ENCODE measurements around the gene TAS1R1. TPM values are rescaled to one million over a fixed set of nuclear protein-coding genes. Genes with fewer than 3 reads are reported as not detected.

Gene TAS1R1
- total and polyA plus RNA-seq, 9 of the 15 experiments (the other 6 are each of a cell fraction or from before 2014, with no cell fraction given) = 0.06 TPM; not detected in 8

GRCh38 chr1:6602669-6603237, 47.6 kb downstream of the TAS1R1 start, which contains the start of gene KLHL21 (continued):
- TF ChIP-seq NR4A1 (CRISPR knock-in tag; IDR thresholded peaks at IDR 0.05) (no peak; the same call in 1 of the 2 replicates), NR4A1 (tag; IDR thresholded peaks at IDR 0.05) (no peak; the same call in 1 of the 2 replicates), E2F6 (IDR thresholded peaks at IDR 0.05; ENCODE audit: borderline replicate concordance in 1 of 2, extremely low read depth in 1 of 2, insufficient read depth in 1 of 2, insufficient read length in 1 of 2, low read depth in 1 of 2, low read length in 1 of 2, poor library complexity in 1 of 2, severe bottlenecking in 1 of 2) (peak in 1 of 2 experiments; percentile 73), KAT7 (CRISPR knock-in tag; IDR thresholded peaks at IDR 0.05; ENCODE audit: borderline replicate concordance) (peak; percentile 94; the same call in 1 of the 2 replicates), FOXP4 (CRISPR knock-in tag; IDR thresholded peaks at IDR 0.05; ENCODE audit: borderline replicate concordance) (0 out of 2 replicates have a peak, but pooled peaks have one; percentile 14), BCLAF1 (IDR thresholded peaks at IDR 0.05; ENCODE audit: borderline replicate concordance in 1 of 2, control insufficient read depth in 1 of 2, low read depth in 2 of 2, low read length in 1 of 2) (0 out of 4 replicates have a peak, but pooled peaks of 1 of the 2 experiments have one; percentile 62), YY1 (IDR thresholded peaks at IDR 0.05; ENCODE audit: borderline replicate concordance in 1 of 3, control insufficient read depth in 1 of 3, extremely low read depth in 1 of 3, insufficient read depth in 3 of 3, insufficient read length in 1 of 3, insufficient replicate concordance in 2 of 3, low read depth in 1 of 3, low read length in 2 of 3) (peak in 2 of 3 experiments; percentile 19 to 67), ZBTB33 (CRISPR knock-in tag; IDR thresholded peaks at IDR 0.05) (0 out of 2 replicates have a peak, but pooled peaks have one; percentile 10), USF2 (CRISPR knock-in tag; IDR thresholded peaks at IDR 0.05) (no peak), DACH1 (IDR thresholded peaks at IDR 0.05; ENCODE audit: partially characterized antibody) (no peak), GTF2A2 (tag; IDR thresholded peaks at IDR 0.05) (peak; percentile 82), ATF3 (IDR thresholded peaks at IDR 0.05) (peak; percentile 56), ATF3 (CRISPR knock-in tag; conservative IDR thresholded peaks at IDR 0.05) (peak; percentile 32; the same call in 1 of the 2 replicates)
